Measurements from ENCODE around the gene EDC4. TPM values are rescaled to one million over a fixed set of nuclear protein-coding genes. Genes with fewer than 3 reads are reported as not detected.

Gene EDC4
- total RNA-seq, 1 donor from 2014 or later, result 64.8 TPM

DNA sequence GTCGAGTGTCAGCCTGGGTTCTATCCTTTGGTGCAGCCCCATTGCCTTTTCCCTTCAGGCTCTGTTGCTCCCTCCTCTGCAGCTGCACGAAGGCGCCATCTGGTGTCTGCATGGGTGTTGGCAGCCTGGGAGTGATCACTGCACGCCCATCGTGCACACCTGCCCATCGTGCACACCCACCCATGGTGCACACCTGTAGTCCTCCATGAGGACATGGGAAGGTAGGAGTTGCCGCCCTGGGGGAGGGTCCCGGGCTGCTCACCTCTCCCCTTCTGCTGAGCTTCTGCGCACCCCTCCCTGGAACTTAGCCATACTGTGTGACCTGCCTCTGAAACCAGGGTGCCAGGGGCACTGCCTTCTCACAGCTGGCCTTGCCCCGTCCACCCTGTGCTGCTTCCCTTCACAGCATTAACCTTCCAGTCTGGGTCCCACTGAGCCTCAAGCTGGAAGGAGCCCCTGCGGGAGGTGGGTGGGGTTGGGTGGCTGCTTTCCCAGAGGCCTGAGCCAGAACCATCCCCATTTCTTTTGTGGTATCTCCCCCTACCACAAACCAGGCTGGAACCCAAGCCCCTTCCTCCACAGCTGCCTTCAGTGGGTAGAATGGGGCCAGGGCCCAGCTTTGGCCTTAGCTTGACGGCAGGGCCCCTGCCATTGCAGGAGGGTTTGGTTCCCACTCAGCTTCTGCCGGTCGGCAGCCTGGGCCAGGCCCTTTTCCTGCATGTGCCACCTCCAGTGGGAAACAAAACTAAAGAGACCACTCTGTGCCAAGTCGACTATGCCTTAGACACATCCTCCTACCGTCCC lies 55.9 kb downstream of the EDC4 start:
- Histone ChIP-seq H3K27me3 (ENCODE audit: insufficient read depth, low read length) (no peaks in the 10 kb centered on the region), H3K9me3 (ENCODE audit: insufficient read depth, low read depth, low read length) (no peaks in the 10 kb centered on the region), H3K79me2 (ENCODE audit: insufficient read depth, low read length) (peaks cover 3% of the 10 kb centered on the region), H4K20me1 (ENCODE audit: insufficient read depth, low read length) (peaks cover 49% of the 10 kb centered on the region), H3K4me2 (ENCODE audit: low read length) (no peak overlapping the region), H3K27ac (ENCODE audit: low read depth, low read length) (no peak overlapping the region), H3K9ac (ENCODE audit: low read length) (no peak overlapping the region), H3K4me1 (ENCODE audit: insufficient read depth, low read length) (no peaks in the 10 kb centered on the region), H3K36me3 (ENCODE audit: insufficient read depth, low read length) (peaks cover 3% of the 10 kb centered on the region), H2AFZ (ENCODE audit: low read depth, low read length) (no peak overlapping the region), H3K4me3 (ENCODE audit: insufficient read depth, low read depth, low read length) (no peak overlapping the region)
- H3K4me3 Mint-ChIP-seq (ENCODE audit: unreplicated experiment), result no peak overlapping the region
- no peaks in the 10 kb centered on the region for H3K4me1 Mint-ChIP-seq (ENCODE audit: low read depth, unreplicated experiment)
- peaks cover 20% of the 10 kb centered on the region for H3K36me3 Mint-ChIP-seq (ENCODE audit: low read depth, unreplicated experiment)
- H3K27me3 Mint-ChIP-seq (ENCODE audit: low read depth, unreplicated experiment), result no peaks in the 10 kb centered on the region
- TF ChIP-seq CTCF (IDR thresholded peaks at IDR 0.05; ENCODE audit: insufficient read depth, low read depth, low read length) (peak; percentile 63), EZH2 (IDR thresholded peaks at IDR 0.05; ENCODE audit: insufficient read depth, low read length) (no peak)
- no peak overlapping the region for H3K27ac Mint-ChIP-seq (ENCODE audit: unreplicated experiment)
- FAIRE-seq (no peak), DNase-seq (ENCODE audit: low read depth) (no peak)
- H3K9me3 Mint-ChIP-seq (ENCODE audit: unreplicated experiment), result no peaks in the 10 kb centered on the region

DNA sequence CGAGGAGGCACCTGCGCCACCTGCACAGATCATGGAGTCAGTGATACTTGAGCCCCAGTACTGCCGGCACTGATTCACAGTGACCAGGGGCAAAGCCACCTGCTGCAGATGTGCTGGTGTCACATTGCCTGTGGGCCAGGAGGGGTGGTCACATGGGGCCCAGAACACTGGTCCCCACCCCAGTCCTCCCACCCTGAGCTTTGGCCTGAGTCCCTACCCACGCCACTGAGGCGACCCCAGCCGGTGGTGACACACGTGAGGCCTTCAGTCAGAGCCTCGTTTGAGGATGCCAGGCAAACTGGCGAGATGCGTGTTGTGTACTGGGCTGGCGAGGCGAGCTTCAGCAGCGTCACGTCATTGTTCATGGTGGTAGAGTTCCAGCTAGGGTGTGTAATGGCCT lies 57.3 kb downstream of the EDC4 start:
- H3K4me3 ChIP-seq (ENCODE audit: insufficient read depth, low read depth, low read length), result no peak overlapping the region
- no peak for FAIRE-seq
- TF ChIP-seq EZH2 (IDR thresholded peaks at IDR 0.05; ENCODE audit: insufficient read depth, low read length) (no peak), CTCF (IDR thresholded peaks at IDR 0.05; ENCODE audit: insufficient read depth, low read depth, low read length) (no peak)

DNA sequence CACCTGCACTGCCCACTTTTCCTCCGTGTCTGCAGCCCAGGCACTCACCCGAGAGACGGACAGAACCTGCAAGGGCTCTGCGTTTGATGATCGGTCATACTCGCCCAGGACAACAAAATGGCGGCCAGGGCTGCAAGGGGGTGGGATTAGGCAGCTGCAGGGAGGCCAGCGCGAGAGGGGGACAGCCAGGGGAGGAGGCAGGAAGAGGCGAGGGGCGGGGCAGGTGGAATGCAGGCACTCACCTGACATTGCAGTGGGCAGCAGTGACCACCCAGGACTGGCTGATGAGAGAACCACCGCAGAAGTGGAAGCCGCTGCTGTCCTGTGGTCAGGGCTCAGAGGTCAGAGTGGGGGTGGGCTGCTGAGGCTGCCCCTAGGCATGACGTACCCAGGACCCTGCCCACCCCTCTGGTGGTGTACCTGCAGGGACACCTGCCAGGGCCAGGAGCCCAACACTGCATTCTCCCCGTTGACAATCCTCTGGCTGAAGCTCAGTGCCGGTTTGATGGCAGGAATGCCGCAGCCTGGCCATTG lies 57.9 kb downstream of the EDC4 start:
- TF ChIP-seq EZH2 (IDR thresholded peaks at IDR 0.05; ENCODE audit: insufficient read depth, low read length), result no peak
- no peak for TF ChIP-seq CTCF (IDR thresholded peaks at IDR 0.05; ENCODE audit: insufficient read depth, low read depth, low read length)
- no peak overlapping the region for H3K27ac Mint-ChIP-seq (ENCODE audit: unreplicated experiment)
- H3K4me3 Mint-ChIP-seq (ENCODE audit: unreplicated experiment), result no peak overlapping the region
- Histone ChIP-seq H3K4me3 (ENCODE audit: insufficient read depth, low read depth, low read length) (no peak overlapping the region), H4K20me1 (ENCODE audit: insufficient read depth, low read length) (peaks cover 41% of the 10 kb centered on the region), H3K27ac (ENCODE audit: low read depth, low read length) (no peak overlapping the region), H3K9ac (ENCODE audit: low read length) (no peak overlapping the region), H3K36me3 (ENCODE audit: insufficient read depth, low read length) (peaks cover 3% of the 10 kb centered on the region), H2AFZ (ENCODE audit: low read depth, low read length) (no peak overlapping the region), H3K4me2 (ENCODE audit: low read length) (no peak overlapping the region), H3K27me3 (ENCODE audit: insufficient read depth, low read length) (no peaks in the 10 kb centered on the region), H3K4me1 (ENCODE audit: insufficient read depth, low read length) (peaks cover 14% of the 10 kb centered on the region), H3K79me2 (ENCODE audit: insufficient read depth, low read length) (no peaks in the 10 kb centered on the region), H3K9me3 (ENCODE audit: insufficient read depth, low read depth, low read length) (no peaks in the 10 kb centered on the region)
- peaks cover 22% of the 10 kb centered on the region for H3K36me3 Mint-ChIP-seq (ENCODE audit: low read depth, unreplicated experiment)
- H3K27me3 Mint-ChIP-seq (ENCODE audit: low read depth, unreplicated experiment), result no peaks in the 10 kb centered on the region
- no peak for DNase-seq (ENCODE audit: low read depth)
- H3K4me1 Mint-ChIP-seq (ENCODE audit: low read depth, unreplicated experiment), result peaks cover 9% of the 10 kb centered on the region
- no peaks in the 10 kb centered on the region for H3K9me3 Mint-ChIP-seq (ENCODE audit: unreplicated experiment)
- FAIRE-seq, result no peak

More for the DNA sequence above, 57.3 kb downstream of the EDC4 start:
- H3K9me3 Mint-ChIP-seq (ENCODE audit: unreplicated experiment), result no peaks in the 10 kb centered on the region
- Histone ChIP-seq H2AFZ (ENCODE audit: low read depth, low read length) (no peak overlapping the region), H3K36me3 (ENCODE audit: insufficient read depth, low read length) (peaks cover 3% of the 10 kb centered on the region), H3K27ac (ENCODE audit: low read depth, low read length) (no peak overlapping the region), H3K4me2 (ENCODE audit: low read length) (no peak overlapping the region), H3K27me3 (ENCODE audit: insufficient read depth, low read length) (no peaks in the 10 kb centered on the region), H3K9me3 (ENCODE audit: insufficient read depth, low read depth, low read length) (no peaks in the 10 kb centered on the region), H4K20me1 (ENCODE audit: insufficient read depth, low read length) (peaks cover 45% of the 10 kb centered on the region), H3K9ac (ENCODE audit: low read length) (no peak overlapping the region), H3K79me2 (ENCODE audit: insufficient read depth, low read length) (peaks cover 3% of the 10 kb centered on the region), H3K4me1 (ENCODE audit: insufficient read depth, low read length) (peaks cover 11% of the 10 kb centered on the region)
- H3K27ac Mint-ChIP-seq (ENCODE audit: unreplicated experiment), result no peak overlapping the region
- DNase-seq (ENCODE audit: low read depth), result no peak
- H3K4me3 Mint-ChIP-seq (ENCODE audit: unreplicated experiment), result no peak overlapping the region
- H3K36me3 Mint-ChIP-seq (ENCODE audit: low read depth, unreplicated experiment), result peaks cover 22% of the 10 kb centered on the region
- H3K27me3 Mint-ChIP-seq (ENCODE audit: low read depth, unreplicated experiment), result no peaks in the 10 kb centered on the region
- H3K4me1 Mint-ChIP-seq (ENCODE audit: low read depth, unreplicated experiment), result peaks cover 6% of the 10 kb centered on the region
